Urinary bladder (tissue), 4 donors: ENCODE results near the gene M6PR. TPM values are rescaled to one million over a fixed set of nuclear protein-coding genes. Genes with fewer than 3 reads are reported as not detected.

ENCODE experiments used
- DNase-seq: peaks from one replicate; pipeline ENCODE4 v3.0.0-alpha.2; 2015; ENCODE audit errors: extremely low spot score
- H3K27ac ChIP-seq: one replicate; pipeline ENCODE4 v1.5.1; 2013; ENCODE audit warnings: low read depth, mild to moderate bottlenecking, moderate library complexity
- H3K36me3 ChIP-seq: one replicate; pipeline ENCODE4 v1.6.1; 2013; ENCODE audit warnings: mild to moderate bottlenecking, moderate library complexity; ENCODE audit not compliant: insufficient read depth
- H3K4me1 ChIP-seq: one replicate; pipeline ENCODE4 v1.6.1; 2013; ENCODE audit warnings: mild to moderate bottlenecking, moderate library complexity; ENCODE audit not compliant: insufficient read depth
- H3K4me3 ChIP-seq: one replicate; pipeline ENCODE4 v1.5.1; 2013; ENCODE audit warnings: low read depth, low read length
- WGBS: extraction: QIAGEN DNeasy Blood & Tissue Kit; methylation state at CpG from one replicate; pipeline ENCODE4 v1.1.7; 2013; 5-methylcytosine and 5-hydroxymethylcytosine counted together
- polyA plus RNA-seq: library from polyadenylated mRNA; stranded (reverse); fragments of 200-250 nt; gene quantifications from one replicate; pipeline ENCODE4 v1.2.3, GENCODE V29; 2013
- total RNA-seq: library from RNA; depleted of rRNA; stranded (reverse); fragments of >200 nt; gene quantifications from one replicate; pipeline ENCODE4 v1.2.3, GENCODE V29; 2014
- donor health status: healthy with polysubstance abuse.
- donor health status: healthy.

M6PR gene
- total and polyA plus RNA-seq, 2 donors: 76.9 to 93.1 TPM

- no peak for DNase-seq
- Histone ChIP-seq H3K36me3 (no peaks in the 10 kb centered on the region), H3K4me3 (no peak overlapping the region), H3K27ac (no peak overlapping the region), H3K4me1 (no peaks in the 10 kb centered on the region)
These were observed 19.3 kb upstream of the M6PR start for GRCh38 chr12:8968761-8969160.

- no peak for DNase-seq
- Histone ChIP-seq H3K4me1 (no peaks in the 10 kb centered on the region), H3K36me3 (no peaks in the 10 kb centered on the region), H3K4me3 (no peak overlapping the region), H3K27ac (no peak overlapping the region)
- WGBS: 96% methylated on average over 2 of the region's 2 CpGs
These were observed 10.7 kb upstream of the M6PR start for GRCh38 chr12:8960176-8960575.

GRCh38 chr12:8958066-8958465 is 8.6 kb upstream of the M6PR start:
- DNase-seq: no peak
- H3K4me1 ChIP-seq: no peaks in the 10 kb centered on the region
- H3K27ac ChIP-seq: no peak overlapping the region
- 65% methylated on average over 2 of the region's 2 CpGs for WGBS
- no peaks in the 10 kb centered on the region for H3K36me3 ChIP-seq
- no peak overlapping the region for H3K4me3 ChIP-seq

GRCh38 chr12:8957561-8957960 is 8.1 kb upstream of the M6PR start:
- WGBS: 74% methylated on average over 4 of the region's 4 CpGs
- Histone ChIP-seq H3K36me3 (no peaks in the 10 kb centered on the region), H3K4me3 (no peak overlapping the region), H3K27ac (no peak overlapping the region), H3K4me1 (no peaks in the 10 kb centered on the region)
- no peak for DNase-seq

GRCh38 chr12:8956772-8957171 is 7.3 kb upstream of the M6PR start:
- Histone ChIP-seq H3K4me1 (no peaks in the 10 kb centered on the region), H3K36me3 (no peaks in the 10 kb centered on the region), H3K27ac (no peak overlapping the region), H3K4me3 (no peak overlapping the region)
- WGBS: 83% methylated on average over 7 of the region's 7 CpGs
- DNase-seq: no peak

GRCh38 chr12:8956073-8956472 is 6.6 kb upstream of the M6PR start:
- Histone ChIP-seq H3K36me3 (no peaks in the 10 kb centered on the region), H3K27ac (no peak overlapping the region), H3K4me3 (no peak overlapping the region), H3K4me1 (no peaks in the 10 kb centered on the region)
- 92% methylated on average over 15 of the region's 15 CpGs for WGBS
- DNase-seq: no peak

GRCh38 chr12:8953773-8954402 is 4.4 kb upstream of the M6PR start:
- H3K36me3 ChIP-seq: no peaks in the 10 kb centered on the region
- 91% methylated on average over 8 of the region's 8 CpGs for WGBS
- no peak overlapping the region for H3K4me3 ChIP-seq
- DNase-seq: no peak
- no peaks in the 10 kb centered on the region for H3K4me1 ChIP-seq
- H3K27ac ChIP-seq: no peak overlapping the region

GRCh38 chr12:8951744-8952143 is 2.3 kb upstream of the M6PR start:
- Histone ChIP-seq H3K27ac (peak overlapping the region; percentile 30), H3K4me1 (no peaks in the 10 kb centered on the region), H3K4me3 (no peak overlapping the region), H3K36me3 (no peaks in the 10 kb centered on the region)
- no peak for DNase-seq
- WGBS: 70% methylated on average over 1 of the region's 1 CpG

GRCh38 chr12:8950702-8951478 is 1.4 kb upstream of the M6PR start:
- peak overlapping the region; percentile 59 for H3K27ac ChIP-seq
- 13% methylated on average over 9 of the region's 9 CpGs for WGBS
- no peaks in the 10 kb centered on the region for H3K4me1 ChIP-seq
- peak overlapping the region; percentile 63 for H3K4me3 ChIP-seq
- no peak for DNase-seq
- H3K36me3 ChIP-seq: no peaks in the 10 kb centered on the region

- H3K4me1 ChIP-seq: no peaks in the 10 kb centered on the region
- WGBS: 0% methylated on average over 7 of the region's 7 CpGs
- H3K36me3 ChIP-seq: no peaks in the 10 kb centered on the region
- peak overlapping the region; percentile 63 for H3K4me3 ChIP-seq
- peak overlapping the region; percentile 95 for H3K27ac ChIP-seq
- DNase-seq: no peak
These were observed 729 bp upstream of the M6PR start for GRCh38 chr12:8950221-8950527.

- no peak overlapping the region for H3K27ac ChIP-seq
- no peak for DNase-seq
- H3K4me1 ChIP-seq: no peaks in the 10 kb centered on the region
- peak overlapping the region; percentile 63 for H3K4me3 ChIP-seq
- H3K36me3 ChIP-seq: peaks cover 2% of the 10 kb centered on the region
- 1% methylated on average over 15 of the region's 15 CpGs for WGBS
These were observed 624 bp downstream of the M6PR start for GRCh38 chr12:8948701-8949341.

- peaks cover 3% of the 10 kb centered on the region for H3K36me3 ChIP-seq
- H3K4me3 ChIP-seq: no peak overlapping the region
- no peaks in the 10 kb centered on the region for H3K4me1 ChIP-seq
- no peak overlapping the region for H3K27ac ChIP-seq
- DNase-seq: no peak
These were observed 1.7 kb downstream of the M6PR start for GRCh38 chr12:8947737-8948136.

- Histone ChIP-seq H3K4me3 (no peak overlapping the region), H3K27ac (no peak overlapping the region), H3K36me3 (peaks cover 3% of the 10 kb centered on the region), H3K4me1 (no peaks in the 10 kb centered on the region)
- 68% methylated on average over 1 of the region's 1 CpG for WGBS
- DNase-seq: no peak
These were observed 2.7 kb downstream of the M6PR start for GRCh38 chr12:8946733-8947132.

GRCh38 chr12:8943565-8944186 is 5.8 kb downstream of the M6PR start:
- Histone ChIP-seq H3K27ac (no peak overlapping the region), H3K36me3 (peaks cover 3% of the 10 kb centered on the region), H3K4me1 (no peaks in the 10 kb centered on the region), H3K4me3 (no peak overlapping the region)
- no peak for DNase-seq
- 90% methylated on average over 10 of the region's 10 CpGs for WGBS
